Stimulated activated CD8-positive, alpha-beta memory T cell treated with anti-CD3 and anti-CD28 coated beads, Interleukin-7, amount 100 ng/mL, for 4 hours (primary cell): Measurements from ENCODE around the gene ZSCAN30.

Experiments used
- DNase-seq, 2 donors: peaks; one replicate each; pipeline ENCODE4 v3.0.0-alpha.2; 2020; ENCODE audit warnings: low read depth in 2 of 2

ZSCAN30 gene

DNA sequence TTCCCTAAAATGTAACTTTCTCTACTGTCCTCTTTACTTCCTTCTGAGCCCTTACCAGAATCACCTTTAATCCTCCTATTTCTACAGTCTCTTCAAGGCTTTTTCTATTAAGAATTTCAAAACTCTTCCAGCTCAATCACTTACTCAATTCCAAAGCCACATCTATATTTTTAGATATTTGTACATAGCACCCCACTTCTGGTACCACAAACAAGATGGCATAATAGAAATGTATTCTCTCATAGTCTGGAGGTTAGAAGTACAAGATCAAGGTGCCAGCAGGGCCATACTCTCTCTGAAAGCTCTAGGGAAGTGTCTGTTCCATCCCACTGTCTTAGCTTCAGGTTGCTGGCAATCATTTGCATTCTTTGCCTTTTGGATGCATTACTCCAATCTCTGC is 11.1 kb downstream of the ZSCAN30 start:
- no peak for DNase-seq

DNA sequence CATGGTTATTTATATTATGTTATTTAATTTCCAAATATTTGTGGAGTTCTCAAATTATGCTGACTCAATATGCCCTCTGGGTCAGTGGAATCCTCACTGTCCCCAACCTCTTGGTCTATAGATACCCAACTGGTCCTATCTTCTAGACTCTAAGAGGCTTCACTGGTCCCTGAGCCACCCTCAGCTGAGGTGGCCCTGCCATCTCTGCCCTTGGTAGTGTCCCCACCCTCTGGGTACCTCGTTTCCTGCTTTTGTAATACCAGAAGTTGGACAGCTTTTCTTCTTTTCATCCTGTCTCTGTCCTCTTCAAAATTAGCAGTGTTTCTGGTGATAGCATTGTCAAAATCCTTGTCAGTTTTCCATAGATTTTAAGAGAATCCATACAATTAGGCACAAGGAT is 11.9 kb downstream of the ZSCAN30 start:
- DNase-seq, result no peak

DNA sequence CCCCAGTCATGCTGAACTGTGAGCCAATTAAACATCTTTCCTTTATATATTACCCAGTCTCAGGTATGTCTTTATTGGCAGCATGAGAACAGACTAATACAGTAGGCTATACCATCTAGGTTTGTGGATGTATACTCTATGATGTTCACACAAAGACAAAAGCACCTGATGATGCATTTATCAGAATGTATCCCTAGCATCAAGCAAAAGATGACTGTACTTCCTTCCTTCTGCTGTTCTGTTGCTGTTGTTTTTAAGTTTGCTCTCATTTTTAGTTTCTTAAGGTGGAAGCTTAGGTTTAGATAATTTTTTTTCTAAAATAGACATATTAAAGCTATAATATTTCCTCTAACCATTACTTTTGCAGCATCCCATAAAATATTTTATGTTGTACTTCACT is 12.4 kb downstream of the ZSCAN30 start:
- DNase-seq, result no peak

DNA sequence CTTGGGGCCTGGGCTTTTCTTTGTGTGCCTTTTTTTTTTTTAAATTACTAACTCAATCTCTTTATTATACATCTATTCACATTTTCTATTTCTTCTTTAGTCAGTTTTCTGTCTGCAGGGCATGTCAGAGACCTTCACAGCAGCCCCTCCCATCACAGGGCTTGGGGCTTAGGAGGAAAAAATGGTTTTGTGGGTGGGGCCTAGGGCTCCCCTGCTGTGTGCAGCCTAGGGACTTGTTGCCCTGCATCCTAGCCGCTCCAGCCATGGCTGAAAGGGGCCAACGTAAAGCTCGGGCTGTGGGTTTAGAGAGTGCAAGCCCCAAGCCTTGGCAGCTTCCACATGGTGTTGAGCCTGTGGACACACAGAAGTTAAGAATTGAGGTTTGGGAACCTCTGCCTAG is 13.8 kb downstream of the ZSCAN30 start:
- no peak for DNase-seq

DNA sequence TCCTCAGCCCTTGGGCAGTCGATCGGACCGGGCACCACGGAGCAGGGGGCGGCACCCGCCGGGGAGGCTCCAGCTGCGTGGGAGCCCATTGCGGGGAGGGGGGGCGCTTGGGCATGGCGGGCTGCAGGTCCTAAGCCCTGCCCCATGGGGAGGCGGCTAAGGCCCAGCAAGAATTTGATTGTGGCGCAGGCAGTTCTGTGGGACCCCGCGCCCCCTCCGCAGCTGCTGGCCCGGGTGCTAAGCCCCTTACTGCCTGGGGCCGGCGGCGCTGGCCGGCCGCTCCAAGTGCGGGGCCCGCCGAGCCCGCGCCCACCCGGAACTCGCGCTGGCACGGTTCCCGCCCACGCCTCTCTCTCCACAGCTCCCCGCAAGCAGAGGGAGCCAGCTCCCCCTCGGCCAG is 18.4 kb downstream of the ZSCAN30 start:
- no peak for DNase-seq

DNA sequence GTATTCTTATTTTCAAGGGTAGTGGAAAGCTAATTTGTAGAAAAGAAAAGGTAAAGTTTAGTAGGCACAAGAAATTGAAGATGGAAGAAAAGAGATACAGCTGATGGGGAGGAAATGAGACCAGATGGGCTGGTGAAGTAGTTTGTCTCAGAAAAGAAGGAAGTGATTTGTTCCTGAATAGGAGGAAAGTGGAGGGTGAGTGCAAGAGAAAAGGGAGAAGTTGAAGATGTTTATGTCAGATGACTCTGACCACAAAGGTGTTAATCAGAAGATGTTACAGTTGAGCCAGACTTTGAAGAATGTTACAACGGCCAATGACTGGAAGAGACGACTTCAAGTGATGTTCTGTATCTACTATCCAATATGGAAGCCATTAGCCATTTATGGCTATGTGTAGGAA is 21.2 kb downstream of the ZSCAN30 start:
- DNase-seq, result no peak

DNA sequence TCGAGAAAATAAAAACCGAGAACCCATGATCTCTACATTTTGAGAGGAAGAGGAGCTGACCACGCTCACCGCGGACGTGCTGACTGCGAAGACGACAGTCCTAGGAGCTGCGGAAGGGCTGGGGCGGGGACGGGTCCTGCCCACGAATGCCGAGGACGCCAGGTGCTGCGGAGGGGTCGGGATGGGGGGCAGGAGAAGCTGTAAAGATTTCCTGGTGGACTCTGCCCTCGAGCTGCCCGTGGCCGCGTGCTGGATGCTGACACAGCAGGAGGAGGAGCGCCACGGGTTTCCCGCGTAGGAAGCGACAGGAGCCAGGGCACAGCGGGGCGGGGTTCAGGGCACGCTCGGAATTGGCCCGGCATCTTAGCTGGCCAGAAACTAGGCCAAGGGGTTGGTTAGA is 22.2 kb downstream of the ZSCAN30 start:
- DNase-seq, result peak in 1 of 2 donors; percentile 7

DNA sequence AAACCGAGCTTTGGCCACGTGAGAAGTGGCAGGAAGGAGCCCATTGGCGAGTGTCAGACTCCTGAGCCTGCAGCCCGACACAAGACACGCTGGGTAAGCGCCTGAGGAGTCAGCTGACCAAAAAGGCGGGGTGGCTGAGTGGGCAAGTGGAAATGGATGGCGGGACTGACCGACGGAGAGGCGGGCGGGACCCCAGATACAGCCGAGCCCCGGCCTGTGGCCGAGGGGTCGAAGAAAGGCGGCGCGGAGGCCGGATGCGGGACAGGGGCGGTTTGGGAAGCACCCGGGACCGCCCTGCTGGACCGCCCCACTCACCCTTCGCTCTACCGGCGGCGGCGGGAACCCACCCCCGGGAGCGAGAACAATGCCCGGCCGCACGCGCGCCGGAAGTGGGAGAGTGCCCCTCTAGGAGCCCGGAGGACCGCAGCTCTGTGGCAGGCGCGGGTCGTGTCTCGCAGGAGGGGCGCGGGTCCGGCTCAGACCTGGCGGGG is 22.8 kb downstream of the ZSCAN30 start:
- peak; percentile 54 to 72 for DNase-seq

DNA sequence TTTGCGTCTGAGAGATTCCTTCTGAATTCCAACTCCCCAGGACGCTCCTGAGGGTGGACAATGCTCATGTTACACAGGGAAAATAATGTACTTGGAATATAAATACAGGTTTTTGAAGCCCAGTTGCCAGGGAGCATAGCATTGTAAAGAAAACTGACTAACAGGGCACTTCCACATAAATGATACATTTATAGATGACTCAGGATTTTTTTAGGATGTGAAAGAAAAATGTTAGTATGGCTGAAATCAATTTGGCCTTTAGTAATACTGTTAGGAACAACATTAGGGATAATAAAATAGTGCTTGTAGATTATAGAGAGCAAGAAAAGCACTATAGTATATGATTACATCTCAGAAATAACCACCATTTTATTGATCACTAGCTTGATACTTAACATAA is 25.6 kb downstream of the ZSCAN30 start:
- DNase-seq, result no peak

DNA sequence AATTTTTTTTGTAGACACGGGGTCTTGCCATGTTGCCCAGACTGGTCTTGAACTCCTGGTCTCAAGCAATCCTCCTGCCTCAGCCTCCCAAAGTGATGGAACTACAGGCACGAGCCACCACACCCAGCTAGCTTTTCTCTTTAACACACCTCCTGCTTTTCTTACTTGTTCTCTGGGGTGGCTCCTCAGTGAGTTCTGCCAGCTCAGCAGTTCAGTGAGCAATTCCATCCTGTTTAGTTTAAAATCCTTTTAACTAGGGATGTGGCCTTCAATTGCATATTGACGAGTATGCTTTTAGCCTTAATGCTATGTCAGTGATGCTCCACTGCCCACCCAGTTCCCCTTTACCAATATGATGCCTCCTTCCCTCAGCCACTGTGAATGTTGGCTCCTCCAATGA is 33.1 kb downstream of the ZSCAN30 start:
- no peak for DNase-seq

DNA sequence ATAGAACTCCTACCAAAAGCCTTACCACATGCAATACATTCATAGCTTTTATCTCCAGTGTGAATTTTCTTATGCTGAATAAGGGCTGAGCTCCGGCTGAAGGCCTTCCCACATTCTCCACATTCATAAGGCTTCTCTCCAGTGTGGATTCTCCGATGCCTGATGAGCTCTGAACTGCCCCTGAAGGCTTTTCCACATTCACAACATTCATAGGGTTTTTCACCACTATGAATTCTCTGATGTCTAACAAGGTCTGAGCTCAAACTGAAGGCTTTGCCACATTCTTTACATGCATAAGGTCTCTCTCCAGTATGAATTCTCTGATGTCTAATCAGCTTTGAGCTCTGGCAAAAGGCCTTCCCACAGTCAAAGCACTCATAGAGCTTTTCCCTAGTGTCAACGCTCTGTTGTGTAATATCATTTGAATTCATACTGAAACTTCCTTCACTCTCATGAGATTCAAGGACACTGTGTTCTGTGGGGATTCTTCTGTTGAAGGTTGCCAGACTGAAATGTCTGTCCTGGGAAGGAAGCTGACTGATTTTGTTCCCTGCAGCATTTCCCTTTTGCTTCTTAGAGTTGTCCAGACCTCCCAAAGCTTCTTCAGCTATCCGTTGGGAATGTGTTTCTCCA is 36.3 kb downstream of the ZSCAN30 start:
- DNase-seq, result no peak

DNA sequence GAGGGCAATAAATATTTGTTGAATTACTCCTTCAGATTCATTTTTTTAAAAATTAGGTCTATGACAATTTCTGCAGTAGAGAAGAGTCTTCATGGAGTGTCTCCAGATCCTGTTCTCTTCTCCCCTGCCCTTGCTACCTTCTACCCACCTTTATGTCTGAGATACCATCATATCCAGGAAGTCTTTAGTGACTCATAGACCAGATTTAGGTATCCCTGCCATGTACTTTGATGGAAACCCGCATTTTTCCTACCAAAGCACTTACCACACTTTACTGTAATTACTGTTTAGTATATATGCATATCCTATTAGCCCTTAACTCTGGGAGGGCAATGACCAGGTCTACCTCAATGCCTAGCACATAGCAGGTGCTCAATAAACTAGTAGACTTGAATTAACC is 37.6 kb downstream of the ZSCAN30 start:
- DNase-seq, result no peak

DNA sequence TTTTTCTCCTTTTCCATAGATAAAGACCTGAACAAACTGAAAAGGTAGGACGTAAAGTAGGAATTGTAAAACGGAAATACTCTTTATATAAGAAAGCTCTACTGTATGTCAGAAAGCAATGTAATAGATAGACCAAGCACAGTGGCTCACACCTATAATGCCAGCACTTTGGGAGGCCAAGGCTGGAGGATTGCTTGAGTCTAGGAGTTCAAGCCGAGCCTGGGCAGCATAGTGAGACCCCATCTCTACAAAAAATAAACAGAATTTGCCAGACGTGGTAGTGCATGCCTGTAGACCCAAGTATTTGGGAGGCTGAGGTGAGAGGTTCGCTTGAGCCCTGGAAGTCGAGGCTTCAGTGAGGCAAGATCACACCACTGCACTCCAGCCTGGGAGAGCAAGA is 41.6 kb downstream of the ZSCAN30 start:
- DNase-seq, result no peak

DNA sequence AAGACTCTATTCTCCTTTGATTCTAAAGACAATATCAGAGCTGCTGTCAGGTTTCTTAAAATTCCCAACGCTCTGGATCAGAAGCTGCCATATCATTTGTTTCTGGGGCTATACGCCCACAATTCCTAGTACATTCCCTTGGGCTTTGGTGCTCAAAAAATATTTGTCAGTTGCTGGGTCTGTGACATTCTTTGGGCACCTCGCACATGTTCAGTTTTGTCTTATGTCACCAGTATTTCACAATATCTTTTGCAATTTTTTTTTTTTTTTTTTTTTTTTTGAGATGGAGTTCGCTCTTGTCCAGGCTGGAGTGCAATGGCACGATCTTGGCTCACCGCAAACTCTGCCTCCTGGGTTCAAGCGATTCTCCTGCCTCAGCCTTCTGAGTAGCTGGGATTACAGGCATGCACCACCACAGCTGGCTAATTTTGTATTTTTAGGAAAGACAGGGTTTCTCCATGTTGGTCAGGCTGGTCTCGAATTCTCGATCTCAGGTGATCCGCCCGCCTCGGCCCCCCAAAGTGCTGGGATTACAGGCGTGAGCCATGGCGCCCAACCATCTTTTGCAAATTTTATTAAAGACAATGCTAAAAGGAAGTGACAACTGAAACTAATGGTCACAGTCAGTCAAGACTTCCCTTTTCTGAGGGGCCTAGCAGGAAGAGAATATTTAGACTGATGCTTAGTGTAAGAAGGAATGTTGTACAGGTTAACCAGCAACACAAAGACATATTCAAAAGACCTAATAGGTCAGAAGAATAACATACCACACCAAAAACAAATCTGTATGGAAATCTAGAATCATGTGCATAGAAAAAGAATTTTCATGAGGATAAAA is 42.4 kb downstream of the ZSCAN30 start:
- DNase-seq, result no peak

DNA sequence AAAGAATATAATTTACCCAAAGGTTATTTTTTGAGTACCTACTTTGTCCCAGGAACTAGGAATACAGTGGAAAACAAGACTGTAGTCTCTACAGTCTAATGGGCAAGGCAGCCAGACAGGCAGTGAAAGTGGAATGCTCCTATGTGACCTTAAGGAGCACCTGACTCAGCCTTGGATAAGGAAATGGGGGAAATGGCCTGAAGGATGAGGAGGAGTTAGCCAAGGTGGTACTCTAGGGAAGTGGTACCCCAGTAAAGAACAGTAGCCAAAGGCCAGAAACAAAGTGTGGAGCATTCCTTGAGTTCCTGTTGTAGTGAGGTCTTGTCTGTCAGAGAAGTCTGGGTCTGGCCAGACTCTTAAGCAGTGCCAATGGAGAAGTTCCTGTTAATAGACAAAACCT is 43.2 kb downstream of the ZSCAN30 start:
- no peak for DNase-seq

DNA sequence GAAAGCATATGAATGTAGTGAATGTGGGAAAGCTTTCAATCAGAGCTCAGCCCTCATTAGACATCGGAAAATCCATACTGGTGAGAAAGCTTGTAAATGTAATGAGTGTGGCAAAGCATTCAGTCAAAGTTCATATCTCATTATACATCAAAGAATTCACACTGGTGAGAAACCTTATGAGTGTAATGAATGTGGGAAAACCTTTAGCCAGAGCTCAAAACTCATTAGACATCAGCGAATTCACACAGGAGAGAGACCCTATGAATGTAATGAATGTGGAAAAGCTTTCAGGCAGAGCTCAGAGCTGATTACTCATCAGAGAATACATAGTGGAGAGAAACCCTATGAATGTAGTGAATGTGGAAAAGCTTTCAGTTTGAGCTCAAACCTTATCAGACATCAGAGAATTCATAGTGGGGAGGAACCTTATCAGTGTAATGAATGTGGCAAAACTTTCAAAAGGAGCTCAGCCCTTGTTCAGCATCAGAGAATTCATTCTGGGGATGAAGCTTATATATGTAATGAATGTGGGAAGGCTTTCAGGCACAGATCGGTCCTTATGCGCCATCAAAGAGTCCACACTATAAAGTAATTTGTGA is 44.2 kb downstream of the ZSCAN30 start:
- no peak for DNase-seq

DNA sequence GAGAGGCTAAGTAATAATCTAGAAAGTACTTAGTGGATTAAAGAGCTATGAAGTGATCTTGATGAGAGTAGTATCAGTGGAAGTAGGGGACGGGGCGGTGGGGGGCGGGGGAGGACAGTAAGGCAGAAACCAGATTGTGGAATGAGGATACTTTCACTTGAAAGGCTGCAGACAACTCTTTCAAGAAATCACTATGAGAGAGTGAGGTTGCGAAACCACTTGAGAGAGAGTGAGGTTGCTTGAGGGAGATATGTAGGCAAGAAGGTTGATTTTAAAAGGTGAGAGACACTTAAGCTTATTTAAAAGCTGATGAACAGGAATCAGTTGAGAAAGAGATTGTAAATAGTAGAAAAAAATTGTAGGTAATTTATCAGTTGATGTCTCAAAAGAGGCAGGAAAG is 45.4 kb downstream of the ZSCAN30 start:
- DNase-seq, result no peak

DNA sequence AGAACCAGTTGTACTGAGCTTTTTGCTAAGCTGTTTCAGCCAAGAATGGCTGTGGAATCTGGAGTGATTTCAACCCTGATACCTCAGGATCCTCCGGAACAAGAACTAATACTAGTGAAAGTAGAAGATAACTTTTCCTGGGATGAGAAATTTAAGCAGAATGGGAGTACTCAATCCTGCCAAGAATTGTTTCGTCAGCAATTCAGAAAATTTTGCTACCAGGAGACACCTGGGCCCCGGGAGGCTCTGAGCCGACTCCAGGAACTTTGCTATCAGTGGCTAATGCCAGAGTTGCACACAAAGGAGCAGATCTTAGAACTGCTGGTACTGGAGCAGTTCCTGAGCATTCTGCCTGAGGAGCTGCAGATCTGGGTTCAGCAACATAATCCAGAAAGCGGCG is 47.6 kb downstream of the ZSCAN30 start:
- DNase-seq, result no peak

DNA sequence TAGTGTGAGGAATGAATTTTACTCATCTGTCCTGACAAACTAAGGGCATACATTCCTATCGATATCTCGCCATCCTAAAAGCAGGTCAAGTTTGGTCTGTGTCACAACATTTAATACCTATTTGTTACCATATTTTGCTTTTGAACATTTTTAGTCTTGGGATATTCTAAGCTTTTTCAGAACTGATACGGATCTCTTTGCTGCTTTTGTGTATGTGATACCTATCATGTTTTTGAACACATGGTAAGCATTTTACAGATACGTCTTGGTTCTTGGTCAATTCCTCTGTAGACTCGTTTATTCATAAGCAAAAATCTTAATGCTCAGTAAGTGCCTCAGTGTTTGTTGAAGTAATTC is 48.6 kb downstream of the ZSCAN30 start:
- no peak for DNase-seq

DNA sequence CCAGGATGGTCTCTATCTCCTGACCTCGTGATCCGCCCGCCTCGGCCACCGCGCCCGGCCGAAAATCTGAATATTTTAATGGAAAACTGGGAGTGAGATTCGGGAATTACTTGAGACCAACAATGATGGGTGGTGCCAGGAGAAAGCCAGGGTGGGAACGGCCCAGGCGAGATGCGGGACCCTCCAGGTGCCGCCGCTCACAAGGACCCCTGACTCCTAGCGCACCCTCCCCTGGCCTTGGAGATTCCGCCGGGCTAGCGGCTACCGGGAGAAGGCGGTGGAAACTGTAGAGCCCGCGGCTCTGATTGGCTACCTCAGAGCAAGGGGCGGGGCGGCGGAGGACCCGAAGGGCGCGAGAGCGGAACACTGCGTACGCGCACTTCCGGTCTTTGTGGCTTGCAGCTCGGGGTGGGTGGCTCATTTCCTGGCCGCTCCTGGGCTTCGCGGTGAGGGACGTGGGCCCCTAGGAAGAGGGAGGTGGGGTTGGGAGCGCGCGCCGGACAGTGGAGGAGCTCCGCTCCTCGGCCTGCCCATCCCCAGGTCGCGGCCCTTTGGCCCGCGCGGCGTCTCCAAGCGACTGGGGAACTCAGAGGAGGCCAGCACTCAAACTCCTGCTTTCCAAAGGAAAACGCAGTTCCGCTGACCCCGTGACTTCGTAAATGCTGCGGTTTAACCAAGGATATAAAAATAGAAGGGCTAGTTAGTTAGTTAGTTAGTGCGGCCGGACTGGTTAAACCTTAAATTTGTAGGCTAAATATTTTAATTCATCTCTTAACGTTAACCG is 49.2 kb downstream of the ZSCAN30 start, which contains the start of gene ZNF397:
ZNF397 (plus strand) TSS at position 371 of the 784 bp plus-strand sequence. CDS start 1,437 bp downstream, outside the sequence.
- DNase-seq, result peak; percentile 91 to 96

DNA sequence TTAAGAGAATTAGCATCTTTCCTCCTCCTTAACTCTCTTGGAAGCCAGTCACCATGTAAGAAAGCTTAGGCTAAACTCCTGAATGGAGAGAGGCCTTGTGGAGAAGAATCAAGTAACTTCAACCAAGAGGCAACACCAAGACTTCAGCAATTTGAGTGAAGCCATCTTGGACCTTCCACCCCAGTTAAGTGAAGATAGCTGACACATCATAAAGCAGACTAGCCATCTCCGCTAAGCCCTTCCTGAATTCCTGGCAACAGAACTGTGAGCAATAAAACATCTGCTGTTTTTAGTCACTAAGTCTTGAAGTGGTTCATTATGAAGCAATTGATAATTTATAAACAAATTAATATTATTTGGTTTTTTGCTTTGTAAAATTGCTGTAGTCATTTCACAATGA is 50.7 kb downstream of the ZSCAN30 start:
- DNase-seq, result no peak
